Measurements from ENCODE around the gene LENG1. TPM values are rescaled to one million over a fixed set of nuclear protein-coding genes. Genes with fewer than 3 reads are reported as not detected.

Gene LENG1
- total RNA-seq, 1 donor = 4.7 TPM

GRCh38 chr19:54133312-54133956 lies 26.1 kb downstream of the LENG1 start:
- TF ChIP-seq, protein P1, sequence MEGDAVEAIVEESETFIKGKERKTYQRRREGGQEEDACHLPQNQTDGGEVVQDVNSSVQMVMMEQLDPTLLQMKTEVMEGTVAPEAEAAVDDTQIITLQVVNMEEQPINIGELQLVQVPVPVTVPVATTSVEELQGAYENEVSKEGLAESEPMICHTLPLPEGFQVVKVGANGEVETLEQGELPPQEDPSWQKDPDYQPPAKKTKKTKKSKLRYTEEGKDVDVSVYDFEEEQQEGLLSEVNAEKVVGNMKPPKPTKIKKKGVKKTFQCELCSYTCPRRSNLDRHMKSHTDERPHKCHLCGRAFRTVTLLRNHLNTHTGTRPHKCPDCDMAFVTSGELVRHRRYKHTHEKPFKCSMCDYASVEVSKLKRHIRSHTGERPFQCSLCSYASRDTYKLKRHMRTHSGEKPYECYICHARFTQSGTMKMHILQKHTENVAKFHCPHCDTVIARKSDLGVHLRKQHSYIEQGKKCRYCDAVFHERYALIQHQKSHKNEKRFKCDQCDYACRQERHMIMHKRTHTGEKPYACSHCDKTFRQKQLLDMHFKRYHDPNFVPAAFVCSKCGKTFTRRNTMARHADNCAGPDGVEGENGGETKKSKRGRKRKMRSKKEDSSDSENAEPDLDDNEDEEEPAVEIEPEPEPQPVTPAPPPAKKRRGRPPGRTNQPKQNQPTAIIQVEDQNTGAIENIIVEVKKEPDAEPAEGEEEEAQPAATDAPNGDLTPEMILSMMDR (IDR thresholded peaks at IDR 0.05; ENCODE audit: extremely low read depth, low read depth, low read length) = no peak
- H3K4me2 ChIP-seq (ENCODE audit: insufficient read depth, low read length) = no peak overlapping the region
- peaks cover 1% of the 10 kb centered on the region for H4K20me1 ChIP-seq (ENCODE audit: insufficient read depth, low read length)
- peaks cover 11% of the 10 kb centered on the region for H3K4me1 ChIP-seq (ENCODE audit: insufficient read depth, low read length)
- no peak for DNase-seq (ENCODE audit: insufficient read length, low spot score, missing footprints)
- no peak overlapping the region for H3K27ac ChIP-seq (ENCODE audit: low read depth, low read length)
- H3K4me3 ChIP-seq (ENCODE audit: insufficient read depth, low read length) = no peak overlapping the region
- H3K79me2 ChIP-seq (ENCODE audit: insufficient read depth, low read length) = peaks cover 9% of the 10 kb centered on the region
- no peaks in the 10 kb centered on the region for H3K9me3 ChIP-seq (ENCODE audit: low read depth, low read length)
- H2AFZ ChIP-seq (ENCODE audit: low read length) = no peak overlapping the region
- H3K36me3 ChIP-seq (ENCODE audit: insufficient read depth, low read length) = peaks cover 22% of the 10 kb centered on the region
- H3K27me3 ChIP-seq (ENCODE audit: insufficient read depth, low read length) = no peaks in the 10 kb centered on the region

GRCh38 chr19:54129617-54129996 lies 29.9 kb downstream of the LENG1 start:
- Histone ChIP-seq H3K36me3 (ENCODE audit: insufficient read depth, low read length) (peaks cover 36% of the 10 kb centered on the region), H3K9me3 (ENCODE audit: low read depth, low read length) (no peaks in the 10 kb centered on the region), H2AFZ (ENCODE audit: low read length) (no peak overlapping the region), H3K4me2 (ENCODE audit: insufficient read depth, low read length) (no peak overlapping the region), H3K4me3 (ENCODE audit: insufficient read depth, low read length) (no peak overlapping the region), H3K27ac (ENCODE audit: low read depth, low read length) (no peak overlapping the region), H3K79me2 (ENCODE audit: insufficient read depth, low read length) (no peaks in the 10 kb centered on the region), H3K4me1 (ENCODE audit: insufficient read depth, low read length) (no peaks in the 10 kb centered on the region), H3K27me3 (ENCODE audit: insufficient read depth, low read length) (no peaks in the 10 kb centered on the region), H4K20me1 (ENCODE audit: insufficient read depth, low read length) (no peaks in the 10 kb centered on the region)
- DNase-seq (ENCODE audit: insufficient read length, low spot score, missing footprints) = no peak
- TF ChIP-seq, protein P1 (IDR thresholded peaks at IDR 0.05; ENCODE audit: extremely low read depth, low read depth, low read length) = no peak

DNA sequence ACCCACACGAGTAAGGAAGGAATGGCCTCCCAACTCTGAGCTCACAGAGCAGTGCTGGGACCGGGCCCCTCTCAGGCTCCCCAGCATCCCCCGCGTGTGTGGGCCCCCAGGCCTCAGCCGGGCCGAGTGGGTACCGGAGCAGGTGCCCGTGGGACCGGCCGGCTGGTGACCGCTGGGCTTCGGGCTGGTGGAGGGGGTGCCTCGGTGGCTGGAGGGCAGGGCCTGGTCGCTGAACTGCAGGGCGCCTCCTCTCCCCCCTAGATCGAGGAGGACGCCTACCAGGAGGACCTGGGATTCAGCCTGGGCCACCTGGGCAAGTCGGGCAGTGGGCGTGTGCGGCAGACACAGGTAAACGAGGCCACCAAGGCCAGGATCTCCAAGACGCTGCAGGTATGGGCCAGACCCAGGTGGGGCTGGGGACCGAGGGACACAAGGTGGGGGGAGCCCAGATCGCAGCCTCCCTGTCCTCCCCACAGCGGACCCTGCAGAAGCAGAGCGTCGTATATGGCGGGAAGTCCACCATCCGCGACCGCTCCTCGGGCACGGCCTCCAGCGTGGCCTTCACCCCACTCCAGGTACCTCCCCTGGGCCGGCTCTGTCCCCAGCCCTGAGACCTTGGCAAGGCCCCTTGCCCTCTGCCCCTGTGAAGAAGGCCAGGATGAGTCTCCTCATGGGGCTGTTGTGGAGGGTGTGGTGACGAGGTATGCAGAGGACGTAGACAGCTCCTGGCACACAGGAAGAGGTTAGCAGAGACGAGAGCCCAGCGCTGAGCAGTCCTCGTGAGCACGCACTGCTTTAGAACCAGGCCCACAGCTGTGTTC lies 30.5 kb downstream of the LENG1 start:
- no peaks in the 10 kb centered on the region for H4K20me1 ChIP-seq (ENCODE audit: insufficient read depth, low read length)
- no peaks in the 10 kb centered on the region for H3K79me2 ChIP-seq (ENCODE audit: insufficient read depth, low read length)
- no peak overlapping the region for H2AFZ ChIP-seq (ENCODE audit: low read length)
- DNase-seq (ENCODE audit: insufficient read length, low spot score, missing footprints) = no peak
- H3K4me1 ChIP-seq (ENCODE audit: insufficient read depth, low read length) = no peaks in the 10 kb centered on the region
- H3K4me3 ChIP-seq (ENCODE audit: insufficient read depth, low read length) = no peak overlapping the region
- TF ChIP-seq, protein P1 (IDR thresholded peaks at IDR 0.05; ENCODE audit: extremely low read depth, low read depth, low read length) = no peak
- no peaks in the 10 kb centered on the region for H3K9me3 ChIP-seq (ENCODE audit: low read depth, low read length)
- H3K4me2 ChIP-seq (ENCODE audit: insufficient read depth, low read length) = no peak overlapping the region
- peaks cover 38% of the 10 kb centered on the region for H3K36me3 ChIP-seq (ENCODE audit: insufficient read depth, low read length)
- H3K27ac ChIP-seq (ENCODE audit: low read depth, low read length) = no peak overlapping the region
- no peaks in the 10 kb centered on the region for H3K27me3 ChIP-seq (ENCODE audit: insufficient read depth, low read length)

DNA sequence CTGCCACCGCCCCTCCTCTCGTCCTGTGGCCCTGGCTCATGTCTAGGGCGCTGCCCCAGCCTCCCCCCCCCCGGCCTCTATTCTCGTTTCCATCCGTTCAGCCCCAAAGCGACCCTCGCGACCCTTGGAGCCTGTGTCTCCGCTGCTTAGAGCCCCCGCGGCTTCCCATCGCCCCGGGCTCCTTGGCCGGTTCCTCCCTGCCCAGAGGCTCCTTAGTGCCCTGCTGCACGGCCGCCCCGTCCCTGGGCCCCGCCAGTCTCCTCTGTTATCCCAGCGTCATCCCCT lies 31.1 kb downstream of the LENG1 start:
- TF ChIP-seq, protein P1 (IDR thresholded peaks at IDR 0.05; ENCODE audit: extremely low read depth, low read depth, low read length) = no peak
- no peak overlapping the region for H3K27ac ChIP-seq (ENCODE audit: low read depth, low read length)
- H4K20me1 ChIP-seq (ENCODE audit: insufficient read depth, low read length) = no peaks in the 10 kb centered on the region
- no peaks in the 10 kb centered on the region for H3K9me3 ChIP-seq (ENCODE audit: low read depth, low read length)
- no peaks in the 10 kb centered on the region for H3K79me2 ChIP-seq (ENCODE audit: insufficient read depth, low read length)
- H3K4me1 ChIP-seq (ENCODE audit: insufficient read depth, low read length) = no peaks in the 10 kb centered on the region
- H3K27me3 ChIP-seq (ENCODE audit: insufficient read depth, low read length) = no peaks in the 10 kb centered on the region
- H3K4me3 ChIP-seq (ENCODE audit: insufficient read depth, low read length) = no peak overlapping the region
- no peak for DNase-seq (ENCODE audit: insufficient read length, low spot score, missing footprints)
- H2AFZ ChIP-seq (ENCODE audit: low read length) = no peak overlapping the region
- H3K36me3 ChIP-seq (ENCODE audit: insufficient read depth, low read length) = peaks cover 44% of the 10 kb centered on the region
- H3K4me2 ChIP-seq (ENCODE audit: insufficient read depth, low read length) = no peak overlapping the region
